SU-DHL-6 (cell line): Measurements from ENCODE around the gene STRIT1.
"Not testable (repeated sequence)": the region's sequence is repeated elsewhere in the genome, so short reads cannot be mapped to it uniquely, and the experiment has no call there.

ENCODE experiments used
- H2AFZ ChIP-seq: fragments of 200-600 bp; sonication (generic); 2 replicates; pipeline ENCODE4 v1.6.1; 2014; ENCODE audit warnings: low read depth, mild to moderate bottlenecking, moderate library complexity, mixed read lengths, antibody characterized with exemption, low read length; ENCODE audit not compliant: severe bottlenecking
- H3F3A ChIP-seq: fragments of 200-600 bp; shearing (Covaris generic); 2 replicates; pipeline ENCODE4 v1.6.0; 2016; ENCODE audit warnings: antibody characterized with exemption, mild to moderate bottlenecking; ENCODE audit not compliant: insufficient read depth
- H3K27ac ChIP-seq: fragments of 200-600 bp; sonication (generic); 2 replicates; pipeline ENCODE4 v1.5.1; 2016; ENCODE audit warnings: low read depth, mild to moderate bottlenecking, low read length, moderate library complexity, mixed read lengths
- H3K27me3 ChIP-seq: fragments of 200-600 bp; sonication (generic), shearing (Covaris generic); 2 replicates; pipeline ENCODE4 v1.6.0; 2014; ENCODE audit warnings: mild to moderate bottlenecking, low read length
- H3K36me3 ChIP-seq: fragments of 200-600 bp; sonication (generic); 2 replicates; pipeline ENCODE4 v1.6.1; 2014; ENCODE audit warnings: mild to moderate bottlenecking, low read length, mixed read lengths
- H3K4me2 ChIP-seq: fragments of 300-600, 200-600 bp; shearing (Covaris generic), sonication (generic); 2 replicates; pipeline ENCODE4 v1.6.0; 2014; ENCODE audit warnings: low read length, low read depth, mild to moderate bottlenecking; ENCODE audit not compliant: poor library complexity, severe bottlenecking
- H3K4me3 ChIP-seq: fragments of 200-600 bp; sonication (generic); 2 replicates; pipeline ENCODE4 v1.5.1; 2014; ENCODE audit warnings: antibody characterized with exemption, low read length, mild to moderate bottlenecking, mixed read lengths; ENCODE audit not compliant: insufficient read depth, poor library complexity, severe bottlenecking
- H3K79me2 ChIP-seq: fragments of 200-600 bp; sonication (generic); 2 replicates; pipeline ENCODE4 v1.6.1; 2014; ENCODE audit warnings: mild to moderate bottlenecking, low read length, moderate library complexity; ENCODE audit not compliant: insufficient read depth
- H3K9ac ChIP-seq: fragments of 200-600 bp; sonication (generic); 2 replicates; pipeline ENCODE4 v1.7.0; 2014; ENCODE audit warnings: mild to moderate bottlenecking, low read length
- H3K9me2 ChIP-seq: fragments of 200-600 bp; sonication (generic); replicated peaks from 2 replicates; pipeline ENCODE4 v1.6.1; 2014; ENCODE audit warnings: low read length; ENCODE audit not compliant: insufficient read depth
- H3K9me3 ChIP-seq: fragments of 200-600 bp; sonication (generic); 2 replicates; pipeline ENCODE4 v1.6.1; 2014; ENCODE audit warnings: low read length, mixed read lengths; ENCODE audit not compliant: insufficient read depth
- H4K20me1 ChIP-seq: fragments of 200-600 bp; sonication (generic); 2 replicates; pipeline ENCODE4 v1.6.1; 2014; ENCODE audit warnings: low read depth, mild to moderate bottlenecking, antibody characterized with exemption, low read length, moderate library complexity, mixed read lengths
- CTCF ChIP-seq: fragments of 200-600 bp; sonication (generic); IDR thresholded peaks from one replicate; pipeline ENCODE4 v1.5.1; 2017; ENCODE audit warnings: antibody characterized with exemption, mild to moderate bottlenecking, low read length, moderate library complexity; ENCODE audit not compliant: insufficient read depth, poor library complexity, severe bottlenecking
- EZH2phosphoT487 ChIP-seq: fragments of 200-600 bp; sonication (generic), shearing (Covaris generic); conservative IDR thresholded peaks from 2 replicates; pipeline ENCODE4 v1.6.1; 2018; ENCODE audit warnings: mild to moderate bottlenecking, antibody characterized with exemption, low read length, moderate library complexity, mixed read lengths

Gene STRIT1

GRCh38 chr3:155274435-155274834 lies 19.0 kb downstream of the STRIT1 start:
- H3K9me2 ChIP-seq, H3F3A ChIP-seq, H3K27me3 ChIP-seq, H4K20me1 ChIP-seq, H3K27ac ChIP-seq, H3K4me3 ChIP-seq, H2AFZ ChIP-seq, H3K4me2 ChIP-seq, H3K79me2 ChIP-seq, H3K36me3 ChIP-seq, H3K9ac ChIP-seq, H3K9me3 ChIP-seq: not testable (repeated sequence)

GRCh38 chr3:155271343-155271613 lies 22.2 kb downstream of the STRIT1 start:
- H3K79me2 ChIP-seq, result no peaks in the 10 kb centered on the region
- no peaks in the 10 kb centered on the region for H3K27me3 ChIP-seq
- H2AFZ ChIP-seq, result no peak overlapping the region
- H3K4me2 ChIP-seq, result no peak overlapping the region
- H3K9me3 ChIP-seq, result no peaks in the 10 kb centered on the region
- TF ChIP-seq CTCF, result no peak
- no peak for TF ChIP-seq EZH2phosphoT487
- H3K9ac ChIP-seq, result no peak overlapping the region
- H3K4me3 ChIP-seq, result no peak overlapping the region
- no peaks in the 10 kb centered on the region for H3K9me2 ChIP-seq
- H3K27ac ChIP-seq, result no peak overlapping the region
- H4K20me1 ChIP-seq, result no peaks in the 10 kb centered on the region
- no peaks in the 10 kb centered on the region for H3F3A ChIP-seq
- H3K36me3 ChIP-seq, result no peaks in the 10 kb centered on the region

- Histone ChIP-seq H3K27me3 (no peaks in the 10 kb centered on the region), H2AFZ (no peak overlapping the region), H3F3A (no peaks in the 10 kb centered on the region), H3K79me2 (no peaks in the 10 kb centered on the region), H3K36me3 (no peaks in the 10 kb centered on the region), H3K9ac (no peak overlapping the region), H3K4me3 (no peak overlapping the region), H3K27ac (no peak overlapping the region), H4K20me1 (no peaks in the 10 kb centered on the region), H3K9me2 (no peaks in the 10 kb centered on the region), H3K9me3 (no peaks in the 10 kb centered on the region), H3K4me2 (no peak overlapping the region)
- no peak for TF ChIP-seq EZH2phosphoT487
- TF ChIP-seq CTCF, result no peak
Observed at GRCh38 chr3:155270485-155271342, 22.8 kb downstream of the STRIT1 start.

- no peak overlapping the region for H3K27ac ChIP-seq
- H3F3A ChIP-seq, result no peaks in the 10 kb centered on the region
- H3K4me3 ChIP-seq, result no peak overlapping the region
- H3K9me3 ChIP-seq, result no peaks in the 10 kb centered on the region
- H3K79me2 ChIP-seq, result no peaks in the 10 kb centered on the region
- H3K36me3 ChIP-seq, result no peaks in the 10 kb centered on the region
- TF ChIP-seq CTCF (no peak), EZH2phosphoT487 (no peak)
- H3K4me2 ChIP-seq, result no peak overlapping the region
- H2AFZ ChIP-seq, result no peak overlapping the region
- no peak overlapping the region for H3K9ac ChIP-seq
- H3K9me2 ChIP-seq, result no peaks in the 10 kb centered on the region
- no peaks in the 10 kb centered on the region for H3K27me3 ChIP-seq
- H4K20me1 ChIP-seq, result no peaks in the 10 kb centered on the region
Observed at GRCh38 chr3:155270063-155270462, 23.4 kb downstream of the STRIT1 start.

- not testable (repeated sequence) for H3K9me2 ChIP-seq, H3K9me3 ChIP-seq, H3K4me3 ChIP-seq, H3K27me3 ChIP-seq, H4K20me1 ChIP-seq, H3K4me2 ChIP-seq, H3K79me2 ChIP-seq, H2AFZ ChIP-seq, H3F3A ChIP-seq, H3K36me3 ChIP-seq, H3K9ac ChIP-seq, H3K27ac ChIP-seq
Observed at GRCh38 chr3:155262855-155263254, 30.6 kb downstream of the STRIT1 start.
